ENCODE data around the gene FMN2. TPM values are rescaled to one million over a fixed set of nuclear protein-coding genes. Genes with fewer than 3 reads are reported as not detected.
"Not testable (repeated sequence)": the region's sequence is repeated elsewhere in the genome, so short reads cannot be mapped to it uniquely, and the experiment has no call there.

FMN2 gene
- total and polyA plus RNA-seq, 8 donors, result 0.20 to 2.1 (median 1.2) TPM

DNA sequence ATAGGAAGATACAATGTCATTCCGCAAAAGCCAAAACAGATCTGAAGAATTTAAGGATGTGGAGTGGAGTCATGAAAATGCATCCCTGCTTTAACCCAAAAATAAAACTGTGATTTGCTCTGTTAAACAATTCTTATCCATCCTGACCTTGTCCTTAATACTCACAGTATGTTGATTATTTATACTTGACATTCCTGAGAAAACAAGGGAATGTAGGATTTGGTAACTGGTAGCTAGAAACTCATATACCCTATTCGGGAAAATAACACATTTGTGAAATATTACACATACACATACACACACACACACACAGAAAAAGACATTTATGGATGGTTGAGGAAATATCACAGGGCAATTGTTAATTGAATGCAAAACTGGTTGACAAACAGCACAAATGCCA lies 80.2 kb downstream of the FMN2 start:
- H3K36me3 ChIP-seq, result no peaks in the 10 kb centered on the region
- DNase-seq, result no peak
- H3K4me3 ChIP-seq, result no peak overlapping the region
- no peaks in the 10 kb centered on the region for H3K9me3 ChIP-seq
- H3K4me1 ChIP-seq, result no peaks in the 10 kb centered on the region
- no peaks in the 10 kb centered on the region for H3K27me3 ChIP-seq
- H3K27ac ChIP-seq, result no peak overlapping the region
- ATAC-seq, result no peak
- intact Hi-C loops (cut with DNase I), result no loop called here
- TF ChIP-seq, protein P1, sequence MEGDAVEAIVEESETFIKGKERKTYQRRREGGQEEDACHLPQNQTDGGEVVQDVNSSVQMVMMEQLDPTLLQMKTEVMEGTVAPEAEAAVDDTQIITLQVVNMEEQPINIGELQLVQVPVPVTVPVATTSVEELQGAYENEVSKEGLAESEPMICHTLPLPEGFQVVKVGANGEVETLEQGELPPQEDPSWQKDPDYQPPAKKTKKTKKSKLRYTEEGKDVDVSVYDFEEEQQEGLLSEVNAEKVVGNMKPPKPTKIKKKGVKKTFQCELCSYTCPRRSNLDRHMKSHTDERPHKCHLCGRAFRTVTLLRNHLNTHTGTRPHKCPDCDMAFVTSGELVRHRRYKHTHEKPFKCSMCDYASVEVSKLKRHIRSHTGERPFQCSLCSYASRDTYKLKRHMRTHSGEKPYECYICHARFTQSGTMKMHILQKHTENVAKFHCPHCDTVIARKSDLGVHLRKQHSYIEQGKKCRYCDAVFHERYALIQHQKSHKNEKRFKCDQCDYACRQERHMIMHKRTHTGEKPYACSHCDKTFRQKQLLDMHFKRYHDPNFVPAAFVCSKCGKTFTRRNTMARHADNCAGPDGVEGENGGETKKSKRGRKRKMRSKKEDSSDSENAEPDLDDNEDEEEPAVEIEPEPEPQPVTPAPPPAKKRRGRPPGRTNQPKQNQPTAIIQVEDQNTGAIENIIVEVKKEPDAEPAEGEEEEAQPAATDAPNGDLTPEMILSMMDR (IDR thresholded peaks at IDR 0.05), result no peak

DNA sequence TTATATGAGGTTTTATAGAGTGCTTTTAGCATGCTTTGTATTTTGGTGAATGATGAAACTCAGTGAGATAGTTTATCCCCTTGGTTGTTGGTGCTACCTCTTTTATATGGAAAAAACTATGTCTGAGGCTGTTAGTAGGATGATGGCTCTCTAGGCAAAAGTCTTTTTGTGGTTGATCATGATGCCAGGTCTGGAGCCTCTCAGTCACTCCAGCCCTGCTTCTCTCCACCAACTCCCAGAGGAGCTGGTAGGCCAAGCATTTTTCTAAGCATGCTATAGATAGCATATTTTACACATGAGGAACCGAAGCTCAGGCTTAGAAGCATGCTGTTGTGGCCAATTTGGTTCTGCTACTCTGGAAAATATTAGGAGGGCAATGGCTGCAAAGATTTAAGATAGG lies 82.2 kb downstream of the FMN2 start:
- Histone ChIP-seq H3K27me3 (no peaks in the 10 kb centered on the region), H3K4me1 (no peaks in the 10 kb centered on the region), H3K9me3 (no peaks in the 10 kb centered on the region), H3K27ac (no peak overlapping the region), H3K36me3 (no peaks in the 10 kb centered on the region), H3K4me3 (no peak overlapping the region)
- TF ChIP-seq, protein P1 (IDR thresholded peaks at IDR 0.05), result no peak
- ATAC-seq (no peak), DNase-seq (no peak)
- intact Hi-C loops (cut with DNase I), result no loop called here

DNA sequence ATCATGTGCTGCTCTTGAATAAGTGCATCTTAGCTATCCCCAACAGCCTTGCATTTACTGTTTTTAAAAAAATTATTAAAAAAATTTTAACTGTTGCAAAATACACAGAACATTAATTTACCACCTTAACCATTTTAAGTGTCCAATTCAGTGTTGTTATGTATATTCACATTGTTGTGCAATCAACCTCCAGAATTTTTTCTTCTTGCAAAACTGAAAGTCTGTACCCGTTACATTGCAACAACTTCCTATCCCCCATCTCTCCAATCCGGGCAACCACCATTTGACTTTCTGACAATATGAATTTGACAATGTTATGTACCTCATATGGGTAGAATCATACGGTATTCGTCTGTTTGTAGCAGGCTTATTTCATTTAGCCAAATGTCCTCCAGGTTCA lies 83.1 kb downstream of the FMN2 start:
- Histone ChIP-seq H3K27ac (no peak overlapping the region), H3K27me3 (no peaks in the 10 kb centered on the region), H3K9me3 (no peaks in the 10 kb centered on the region), H3K4me1 (no peaks in the 10 kb centered on the region), H3K36me3 (no peaks in the 10 kb centered on the region), H3K4me3 (no peak overlapping the region)
- ATAC-seq (no peak), DNase-seq (no peak)
- intact Hi-C loops (cut with DNase I), result no loop called here
- TF ChIP-seq, protein P1 (IDR thresholded peaks at IDR 0.05), result no peak

DNA sequence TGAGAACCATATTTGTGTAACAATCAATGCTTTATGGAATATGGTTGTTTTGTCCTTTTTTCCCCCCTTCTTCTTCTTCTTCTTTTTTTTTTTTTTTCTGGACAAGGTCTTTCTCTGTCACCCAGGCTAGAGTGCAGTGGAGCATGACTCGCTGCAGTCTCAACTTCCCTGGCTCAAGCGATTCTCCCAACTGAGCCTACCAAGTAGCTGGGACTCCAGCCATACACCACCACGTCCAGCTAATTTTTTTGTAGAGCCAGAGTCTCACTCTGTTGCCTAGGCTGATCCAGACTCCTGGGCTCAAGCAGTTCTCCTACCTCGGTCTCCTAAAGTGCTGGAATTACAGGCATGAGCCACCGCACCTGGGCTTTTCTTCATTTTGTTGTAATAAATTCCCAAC lies 86.7 kb downstream of the FMN2 start:
- Histone ChIP-seq H3K27ac (no peak overlapping the region), H3K9me3 (no peaks in the 10 kb centered on the region), H3K27me3 (no peaks in the 10 kb centered on the region), H3K36me3 (no peaks in the 10 kb centered on the region), H3K4me1 (no peaks in the 10 kb centered on the region), H3K4me3 (no peak overlapping the region)
- intact Hi-C loops (cut with DNase I), result no loop called here
- TF ChIP-seq, protein P1 (IDR thresholded peaks at IDR 0.05), result no peak
- DNase-seq (no peak), ATAC-seq (no peak)

DNA sequence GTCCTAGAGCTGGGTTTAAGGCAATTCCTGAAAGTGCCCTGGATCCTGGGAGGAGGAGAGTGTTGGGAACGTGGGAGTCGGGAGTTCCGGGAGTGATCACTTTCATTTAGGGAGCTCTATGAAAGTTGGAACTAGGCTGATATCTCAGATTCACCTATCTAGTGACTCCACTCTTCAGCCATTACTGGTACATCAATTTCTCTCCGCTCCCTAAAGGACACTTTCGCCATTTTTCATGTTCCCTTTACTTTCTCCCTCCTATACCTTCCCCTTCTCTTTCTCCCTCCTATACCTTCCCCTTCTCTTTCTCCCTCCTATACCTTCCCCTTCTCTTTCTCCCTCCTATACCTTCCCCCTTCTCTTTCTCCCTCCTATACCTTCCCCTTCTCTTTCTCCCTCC lies 93.0 kb downstream of the FMN2 start:
- H3K4me1 ChIP-seq; H3K36me3 ChIP-seq; H3K27ac ChIP-seq; H3K4me3 ChIP-seq; DNase-seq; H3K9me3 ChIP-seq; intact Hi-C loops (cut with DNase I); ATAC-seq: not testable (repeated sequence)
- H3K27me3 ChIP-seq, result peaks cover 3 to 20% of the 10 kb centered on the region in 2 donors

DNA sequence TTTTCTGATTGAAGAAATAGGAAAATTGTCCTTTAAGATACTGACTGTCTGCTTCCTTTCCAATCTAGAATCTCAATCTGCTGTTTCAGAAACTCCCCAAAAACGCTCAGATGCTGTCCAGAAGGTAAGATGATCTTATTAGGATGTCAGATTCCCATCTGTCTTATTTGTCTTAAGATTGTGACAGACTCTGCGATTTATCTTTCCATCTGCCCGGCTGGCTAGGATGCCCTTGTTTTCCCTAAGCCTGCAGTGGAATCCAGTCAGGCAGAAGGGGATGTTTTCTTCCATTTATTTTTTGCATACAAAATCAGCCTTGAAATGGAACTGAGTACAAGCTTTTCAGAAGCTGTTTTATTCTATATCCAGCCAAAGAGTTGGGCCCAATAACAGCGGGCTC lies 96.5 kb downstream of the FMN2 start:
- Histone ChIP-seq H3K27me3 (peaks cover 3 to 20% of the 10 kb centered on the region in 2 donors), H3K9me3 (no peaks in the 10 kb centered on the region), H3K4me3 (no peak overlapping the region), H3K36me3 (no peaks in the 10 kb centered on the region), H3K27ac (no peak overlapping the region), H3K4me1 (no peaks in the 10 kb centered on the region)
- TF ChIP-seq, protein P1 (IDR thresholded peaks at IDR 0.05), result no peak
- intact Hi-C loops (cut with DNase I), result no loop called here
- DNase-seq (no peak), ATAC-seq (no peak)

All from left lung (tissue), 10 donors.